GM19238 (cell line): ENCODE results near the gene NEK3.
"Not testable (repeated sequence)": the region's sequence is repeated elsewhere in the genome, so short reads cannot be mapped to it uniquely, and the experiment has no call there.

Source experiments
- DNase-seq: peaks from one replicate; pipeline ENCODE4 v3.0.0; 2011; ENCODE audit warnings: low spot score; ENCODE audit not compliant: insufficient read length

NEK3 gene

GRCh38 chr13:52170828-52171391, 11.5 kb upstream of the NEK3 start:
- DNase-seq = not testable (repeated sequence)

- DNase-seq = no peak
Observed at GRCh38 chr13:52169839-52170238, 10.4 kb upstream of the NEK3 start.

GRCh38 chr13:52165411-52165810, 6.0 kb upstream of the NEK3 start:
- no peak for DNase-seq

- no peak for DNase-seq
Observed at GRCh38 chr13:52164989-52165388, 5.6 kb upstream of the NEK3 start.

- DNase-seq = not testable (repeated sequence)
Observed at GRCh38 chr13:52163878-52164277, 4.5 kb upstream of the NEK3 start.

- no peak for DNase-seq
Observed at GRCh38 chr13:52162279-52163101, 3.1 kb upstream of the NEK3 start.

GRCh38 chr13:52161181-52161646, 1.8 kb upstream of the NEK3 start:
- no peak for DNase-seq

GRCh38 chr13:52160506-52160905, 1.1 kb upstream of the NEK3 start:
- no peak for DNase-seq

GRCh38 chr13:52160053-52160452, 656 bp upstream of the NEK3 start:
- DNase-seq = no peak

- DNase-seq = peak; percentile 6
Observed at GRCh38 chr13:52158629-52159158, 703 bp downstream of the NEK3 start.

GRCh38 chr13:52156724-52157261, 2.6 kb downstream of the NEK3 start:
- DNase-seq = no peak

GRCh38 chr13:52155177-52155576, 4.2 kb downstream of the NEK3 start:
- DNase-seq = no peak

- no peak for DNase-seq
Observed at GRCh38 chr13:52147225-52147624, 12.2 kb downstream of the NEK3 start.

- no peak for DNase-seq
Observed at GRCh38 chr13:52141299-52141698, 18.1 kb downstream of the NEK3 start.

GRCh38 chr13:52137489-52137888, 21.9 kb downstream of the NEK3 start:
- no peak for DNase-seq

- DNase-seq = no peak
Observed at GRCh38 chr13:52136763-52137162, 22.6 kb downstream of the NEK3 start.

GRCh38 chr13:52130641-52131040, 28.8 kb downstream of the NEK3 start:
- DNase-seq = no peak

- peak; percentile 52 for DNase-seq
Observed at GRCh38 chr13:52128714-52129700, 30.4 kb downstream of the NEK3 start, which contains the start of gene NEK5. Gene NEK5, minus strand, starts transcription at chr13:52129073. Its CDS starts 1,591 bp downstream, at chr13:52127482.

- DNase-seq = peak; percentile 36
Observed at GRCh38 chr13:52127783-52128702, 31.4 kb downstream of the NEK3 start.

- no peak for DNase-seq
Observed at GRCh38 chr13:52127378-52127777, 32.0 kb downstream of the NEK3 start.
